ENCODE measurements around the gene ZFR.

The ZFR gene

DNA sequence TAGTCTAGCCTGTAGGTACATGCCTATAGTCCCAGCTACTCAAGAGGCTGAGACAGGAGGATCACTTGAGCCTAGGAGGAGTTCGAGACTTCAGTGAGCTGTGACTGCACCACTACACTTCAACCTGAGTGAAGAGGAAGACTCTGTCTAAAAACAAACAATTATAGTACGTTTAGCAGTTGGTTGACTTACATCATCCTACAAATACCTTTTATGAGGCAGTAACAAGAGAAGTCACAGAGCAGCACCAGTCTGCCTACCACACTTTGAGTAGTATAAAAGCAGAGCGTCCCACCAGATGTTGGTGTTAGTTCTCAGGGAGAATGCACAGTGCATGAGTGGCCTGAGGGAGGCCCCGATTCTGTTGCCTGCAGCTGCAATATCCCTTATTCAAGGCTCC, 16.1 kb downstream of the ZFR start:
- H3K36me3 ChIP-seq = peaks cover 27% of the 10 kb centered on the region
- no peak overlapping the region for H3K4me3 ChIP-seq (ENCODE audit: low read depth, low read length)
- TF ChIP-seq, protein P1, sequence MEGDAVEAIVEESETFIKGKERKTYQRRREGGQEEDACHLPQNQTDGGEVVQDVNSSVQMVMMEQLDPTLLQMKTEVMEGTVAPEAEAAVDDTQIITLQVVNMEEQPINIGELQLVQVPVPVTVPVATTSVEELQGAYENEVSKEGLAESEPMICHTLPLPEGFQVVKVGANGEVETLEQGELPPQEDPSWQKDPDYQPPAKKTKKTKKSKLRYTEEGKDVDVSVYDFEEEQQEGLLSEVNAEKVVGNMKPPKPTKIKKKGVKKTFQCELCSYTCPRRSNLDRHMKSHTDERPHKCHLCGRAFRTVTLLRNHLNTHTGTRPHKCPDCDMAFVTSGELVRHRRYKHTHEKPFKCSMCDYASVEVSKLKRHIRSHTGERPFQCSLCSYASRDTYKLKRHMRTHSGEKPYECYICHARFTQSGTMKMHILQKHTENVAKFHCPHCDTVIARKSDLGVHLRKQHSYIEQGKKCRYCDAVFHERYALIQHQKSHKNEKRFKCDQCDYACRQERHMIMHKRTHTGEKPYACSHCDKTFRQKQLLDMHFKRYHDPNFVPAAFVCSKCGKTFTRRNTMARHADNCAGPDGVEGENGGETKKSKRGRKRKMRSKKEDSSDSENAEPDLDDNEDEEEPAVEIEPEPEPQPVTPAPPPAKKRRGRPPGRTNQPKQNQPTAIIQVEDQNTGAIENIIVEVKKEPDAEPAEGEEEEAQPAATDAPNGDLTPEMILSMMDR (IDR thresholded peaks at IDR 0.05; ENCODE audit: low read depth, low read length) = no peak
- H3K27ac ChIP-seq = no peak overlapping the region
- no peaks in the 10 kb centered on the region for H3K27me3 ChIP-seq (ENCODE audit: insufficient read depth, low read depth, severe bottlenecking)
- no peak for DNase-seq
- peaks cover 6% of the 10 kb centered on the region for H3K9me3 ChIP-seq (ENCODE audit: severe bottlenecking)

DNA sequence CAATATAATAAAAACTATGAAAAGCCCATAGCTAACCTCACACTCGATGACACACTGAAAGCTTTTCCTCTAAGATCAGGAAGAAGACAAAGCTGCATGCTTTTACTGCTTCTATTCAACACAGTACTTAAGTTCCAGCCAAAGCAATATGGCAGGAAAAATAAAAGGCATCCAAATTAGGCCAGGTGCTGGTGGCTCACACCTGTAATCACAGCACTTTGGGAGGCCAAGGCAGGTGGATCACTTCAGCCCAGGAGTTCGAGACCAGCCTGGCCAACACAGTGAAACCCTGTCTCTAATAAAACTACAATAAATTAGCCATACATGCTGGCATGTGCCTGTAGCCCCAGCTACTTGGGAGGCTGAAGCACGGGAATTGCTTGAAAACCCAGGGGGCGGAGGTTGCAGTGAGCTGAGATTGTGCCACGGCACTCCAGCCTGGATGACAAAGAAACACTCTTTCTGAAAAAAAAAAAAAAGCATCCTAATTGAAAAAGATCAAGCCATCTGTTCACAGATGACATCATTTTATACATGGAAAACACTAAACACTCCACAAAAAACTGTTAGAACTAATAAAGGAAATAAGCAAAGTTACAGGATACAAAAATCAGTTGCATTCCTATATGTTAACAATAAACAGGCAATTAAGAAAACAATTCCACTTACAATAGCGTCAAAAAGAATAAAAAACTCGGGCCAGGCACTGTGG, 17.9 kb downstream of the ZFR start:
- TF ChIP-seq, protein P1 (IDR thresholded peaks at IDR 0.05; ENCODE audit: low read depth, low read length) = no peak
- no peak for DNase-seq
- no peak overlapping the region for H3K27ac ChIP-seq
- no peaks in the 10 kb centered on the region for H3K27me3 ChIP-seq (ENCODE audit: insufficient read depth, low read depth, severe bottlenecking)
- H3K9me3 ChIP-seq (ENCODE audit: severe bottlenecking) = peaks cover 6% of the 10 kb centered on the region
- H3K4me3 ChIP-seq (ENCODE audit: low read depth, low read length) = no peak overlapping the region
- peaks cover 30% of the 10 kb centered on the region for H3K36me3 ChIP-seq

DNA sequence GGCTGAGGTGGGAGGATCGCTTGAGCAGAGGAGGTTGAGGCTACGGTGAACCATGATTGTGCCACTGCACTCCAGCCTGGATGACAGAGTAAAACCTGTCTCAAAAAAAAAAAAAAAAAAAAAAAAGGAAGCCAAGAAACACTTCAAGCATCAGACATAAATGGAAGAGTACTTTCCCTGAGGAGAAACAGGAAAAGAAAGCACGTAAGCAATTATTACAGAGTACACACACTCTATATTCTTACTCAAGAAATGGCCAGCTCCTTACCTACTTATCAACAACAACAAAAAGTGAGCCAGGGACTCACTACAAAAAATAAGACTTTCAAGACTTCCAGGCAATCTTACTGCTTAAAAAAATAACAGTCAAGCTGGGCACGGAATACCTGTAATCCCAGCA, 21.8 kb downstream of the ZFR start:
- TF ChIP-seq, protein P1 (IDR thresholded peaks at IDR 0.05; ENCODE audit: low read depth, low read length) = no peak
- peaks cover 6% of the 10 kb centered on the region for H3K9me3 ChIP-seq (ENCODE audit: severe bottlenecking)
- peaks cover 31% of the 10 kb centered on the region for H3K36me3 ChIP-seq
- no peak overlapping the region for H3K4me3 ChIP-seq (ENCODE audit: low read depth, low read length)
- H3K27me3 ChIP-seq (ENCODE audit: insufficient read depth, low read depth, severe bottlenecking) = no peaks in the 10 kb centered on the region
- no peak for DNase-seq
- H3K27ac ChIP-seq = no peak overlapping the region

DNA sequence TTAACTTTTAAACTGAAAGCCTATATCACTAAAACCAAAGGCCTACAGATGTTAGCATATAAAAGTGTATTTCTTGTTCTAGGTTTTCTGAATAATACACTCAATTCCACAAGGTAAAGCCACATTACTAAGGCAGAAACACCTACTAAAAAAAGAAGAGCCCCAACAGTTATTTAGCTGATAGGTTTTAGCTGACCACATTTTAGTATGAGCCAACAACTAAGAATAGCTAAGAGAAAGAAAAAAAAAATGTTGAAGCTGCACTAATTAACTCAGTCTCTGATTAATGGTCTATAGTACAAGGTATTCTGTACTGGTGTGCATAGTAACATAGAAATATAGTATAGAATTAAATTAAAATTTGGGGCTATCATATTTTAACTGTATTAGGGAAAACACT, 23.5 kb downstream of the ZFR start:
- no peak for DNase-seq
- H3K4me3 ChIP-seq (ENCODE audit: low read depth, low read length) = no peak overlapping the region
- TF ChIP-seq, protein P1 (IDR thresholded peaks at IDR 0.05; ENCODE audit: low read depth, low read length) = no peak
- peaks cover 34% of the 10 kb centered on the region for H3K36me3 ChIP-seq
- H3K27me3 ChIP-seq (ENCODE audit: insufficient read depth, low read depth, severe bottlenecking) = no peaks in the 10 kb centered on the region
- no peaks in the 10 kb centered on the region for H3K9me3 ChIP-seq (ENCODE audit: severe bottlenecking)
- no peak overlapping the region for H3K27ac ChIP-seq

DNA sequence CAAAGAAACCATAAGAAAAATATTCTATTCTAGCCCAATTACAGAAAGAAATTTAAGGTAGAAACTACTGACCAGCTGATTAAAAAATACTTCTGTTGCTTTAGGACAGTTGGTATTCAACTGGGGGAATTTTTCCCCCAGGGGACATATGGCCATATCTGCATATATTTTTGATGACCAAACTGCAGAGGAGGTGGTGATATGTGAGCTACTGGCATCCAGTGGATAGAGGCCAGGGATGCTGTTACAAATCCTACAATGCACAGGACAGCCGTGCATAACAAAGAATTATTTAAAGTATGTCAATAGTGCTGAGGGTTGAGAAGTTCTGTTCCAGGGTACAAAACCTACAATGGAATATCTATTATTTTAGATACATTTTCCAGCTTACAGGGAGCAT, 24.0 kb downstream of the ZFR start:
- Histone ChIP-seq H3K4me3 (ENCODE audit: low read depth, low read length) (no peak overlapping the region), H3K27ac (no peak overlapping the region), H3K9me3 (ENCODE audit: severe bottlenecking) (no peaks in the 10 kb centered on the region), H3K27me3 (ENCODE audit: insufficient read depth, low read depth, severe bottlenecking) (no peaks in the 10 kb centered on the region), H3K36me3 (peaks cover 36% of the 10 kb centered on the region)
- TF ChIP-seq, protein P1 (IDR thresholded peaks at IDR 0.05; ENCODE audit: low read depth, low read length) = no peak
- no peak for DNase-seq

DNA sequence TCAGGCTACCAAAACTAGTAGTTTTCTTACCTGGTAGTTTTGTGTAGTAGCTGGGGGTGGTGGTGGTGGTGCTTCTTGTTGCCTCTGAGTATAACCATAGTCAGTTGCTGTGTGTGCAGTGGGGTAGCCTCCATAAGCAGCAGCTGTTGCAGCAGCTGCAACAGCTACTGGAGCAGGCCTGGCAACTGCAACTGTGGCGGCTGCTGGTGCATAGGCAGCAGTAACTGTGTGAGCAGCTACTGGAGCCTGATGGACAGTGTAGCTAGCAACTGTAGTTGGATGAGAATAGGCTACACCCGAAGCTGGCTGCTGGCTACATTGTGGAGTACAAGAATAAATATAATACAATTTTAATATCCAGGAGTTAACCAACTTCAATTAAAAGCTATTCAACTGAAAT, 24.7 kb downstream of the ZFR start:
- H3K27ac ChIP-seq = no peak overlapping the region

More for the DNA sequence above, 24.7 kb downstream of the ZFR start:
- TF ChIP-seq, protein P1 (IDR thresholded peaks at IDR 0.05; ENCODE audit: low read depth, low read length) = no peak
- Histone ChIP-seq H3K36me3 (peaks cover 43% of the 10 kb centered on the region), H3K9me3 (ENCODE audit: severe bottlenecking) (no peaks in the 10 kb centered on the region), H3K27me3 (ENCODE audit: insufficient read depth, low read depth, severe bottlenecking) (no peaks in the 10 kb centered on the region), H3K4me3 (ENCODE audit: low read depth, low read length) (no peak overlapping the region)
- DNase-seq = no peak

Data from WERI-Rb-1 (cell line).